ENCODE data around the gene EHD4.

The EHD4 gene

DNA sequence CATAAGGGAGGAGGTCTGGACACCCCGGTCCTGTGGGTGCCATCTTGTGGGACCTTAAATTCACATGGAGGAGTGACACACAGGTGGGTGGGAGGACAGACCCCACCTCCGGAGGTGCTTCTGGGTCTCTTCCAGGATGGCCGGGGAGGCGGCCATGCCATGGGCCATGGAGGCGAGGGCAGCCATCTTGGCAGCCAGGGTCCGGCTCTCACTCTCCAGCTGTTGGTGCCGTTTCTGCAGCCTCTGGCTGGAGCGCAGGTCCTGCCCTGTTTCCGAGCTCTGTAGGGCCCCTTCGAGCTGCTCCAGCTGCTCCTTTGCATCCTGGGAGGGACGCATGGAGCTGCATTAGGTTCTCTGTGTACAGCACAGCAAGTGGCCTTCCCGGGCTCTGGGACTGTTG, 97.6 kb downstream of the EHD4 start:
- no peak for DNase-seq

DNA sequence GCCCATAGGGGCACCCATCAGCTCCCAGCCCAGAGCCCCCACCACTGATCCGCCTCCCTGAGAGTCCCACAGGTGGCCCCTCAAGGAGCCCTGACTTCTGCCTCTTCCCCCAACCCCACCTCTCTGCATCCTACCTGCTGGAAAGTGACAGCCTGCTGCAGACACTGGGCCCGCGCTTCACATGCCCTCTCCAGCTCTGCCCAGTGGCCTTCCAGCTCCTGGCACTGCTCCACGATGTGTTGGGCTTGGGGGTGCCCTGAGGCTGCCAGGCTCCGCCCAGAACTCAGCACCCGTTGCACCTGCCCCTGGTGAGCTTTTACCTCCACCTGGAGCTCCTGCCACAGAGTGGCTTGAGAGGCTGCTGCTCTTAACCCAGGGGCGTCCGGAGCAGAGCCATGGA, 98.6 kb downstream of the EHD4 start:
- DNase-seq = no peak

DNA sequence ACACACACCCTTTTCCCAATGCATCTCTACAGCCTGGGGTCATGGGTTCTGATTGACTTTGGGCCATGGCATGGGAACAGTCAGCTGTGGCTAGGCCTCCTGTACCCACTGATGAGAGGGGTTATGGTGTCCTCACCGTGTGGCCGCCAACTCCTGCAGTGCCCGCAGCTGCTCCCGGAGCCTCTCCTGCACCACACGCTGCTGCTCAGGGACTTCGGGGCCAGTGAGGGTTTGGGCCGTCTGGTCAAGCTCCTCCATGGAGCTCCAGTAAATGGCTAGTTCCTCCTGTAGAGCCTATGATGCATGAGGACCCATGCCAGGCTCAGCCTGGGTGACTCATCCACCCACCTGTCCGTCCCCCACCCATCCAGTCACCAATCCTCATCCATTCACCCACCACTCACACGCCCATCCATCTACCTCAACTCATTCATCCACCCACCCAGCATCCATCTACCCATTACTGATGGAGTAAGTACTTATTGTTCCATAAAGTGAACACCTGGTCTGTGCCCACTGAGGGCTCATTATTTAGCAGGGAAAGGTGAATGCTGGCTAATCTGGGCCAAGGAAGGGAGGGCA, 100.1 kb downstream of the EHD4 start:
- no peak for DNase-seq

DNA sequence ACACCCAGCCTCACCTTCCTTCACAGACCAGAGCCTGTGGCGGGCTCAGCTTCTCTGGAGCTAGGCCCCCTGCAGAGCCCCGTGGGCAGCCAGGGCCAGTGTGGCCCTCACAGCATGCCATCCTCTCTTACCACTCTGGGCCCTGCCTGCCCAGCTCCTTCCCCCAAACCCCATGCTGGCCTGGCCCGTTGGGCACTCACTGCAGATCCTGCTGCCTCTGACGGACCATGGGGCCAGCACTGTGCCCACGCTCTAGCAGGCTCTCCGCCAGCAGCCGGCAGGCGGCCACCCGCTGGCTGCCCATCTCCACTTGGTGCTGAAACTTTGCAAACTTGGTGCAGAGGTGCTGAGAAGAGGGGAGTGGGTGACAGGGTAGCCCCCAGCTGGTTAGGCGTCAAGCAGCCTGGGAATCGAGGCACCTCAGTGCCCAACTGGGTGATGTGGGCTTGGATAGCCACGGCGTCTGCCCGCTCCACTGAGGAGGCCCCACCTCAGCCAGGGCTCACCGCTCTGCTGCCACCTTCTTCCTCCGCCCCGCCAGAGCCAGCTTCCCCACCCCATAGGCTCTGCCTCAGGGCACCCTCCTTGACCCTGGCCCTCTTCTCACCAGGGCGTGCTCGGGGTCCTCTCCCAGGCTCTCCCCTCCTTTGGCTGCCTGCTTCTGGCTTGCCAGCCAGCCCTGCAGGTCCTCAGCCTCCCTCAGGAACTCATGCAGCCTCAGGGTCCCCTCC, 101.0 kb downstream of the EHD4 start:
- no peak for DNase-seq

DNA sequence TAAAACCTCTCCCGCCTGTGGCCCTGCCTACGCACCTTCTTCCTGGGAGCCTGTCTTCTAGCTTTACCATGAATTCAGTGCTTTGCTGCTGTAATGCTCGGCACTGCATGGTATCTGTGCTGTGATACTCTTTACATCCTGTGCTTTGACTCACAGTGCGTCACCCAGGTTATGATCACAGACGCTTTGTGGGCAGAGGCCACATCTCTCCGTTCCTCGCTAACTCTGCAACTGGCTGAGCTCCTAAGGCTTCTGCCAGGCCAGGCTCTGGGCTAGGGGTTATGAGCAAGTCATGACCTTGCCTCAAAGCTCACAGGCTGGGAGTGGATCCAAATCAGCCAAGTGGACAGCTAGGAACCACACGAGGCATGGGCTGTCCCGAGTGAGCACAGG, 101.7 kb downstream of the EHD4 start:
- DNase-seq = peak; percentile 60

DNA sequence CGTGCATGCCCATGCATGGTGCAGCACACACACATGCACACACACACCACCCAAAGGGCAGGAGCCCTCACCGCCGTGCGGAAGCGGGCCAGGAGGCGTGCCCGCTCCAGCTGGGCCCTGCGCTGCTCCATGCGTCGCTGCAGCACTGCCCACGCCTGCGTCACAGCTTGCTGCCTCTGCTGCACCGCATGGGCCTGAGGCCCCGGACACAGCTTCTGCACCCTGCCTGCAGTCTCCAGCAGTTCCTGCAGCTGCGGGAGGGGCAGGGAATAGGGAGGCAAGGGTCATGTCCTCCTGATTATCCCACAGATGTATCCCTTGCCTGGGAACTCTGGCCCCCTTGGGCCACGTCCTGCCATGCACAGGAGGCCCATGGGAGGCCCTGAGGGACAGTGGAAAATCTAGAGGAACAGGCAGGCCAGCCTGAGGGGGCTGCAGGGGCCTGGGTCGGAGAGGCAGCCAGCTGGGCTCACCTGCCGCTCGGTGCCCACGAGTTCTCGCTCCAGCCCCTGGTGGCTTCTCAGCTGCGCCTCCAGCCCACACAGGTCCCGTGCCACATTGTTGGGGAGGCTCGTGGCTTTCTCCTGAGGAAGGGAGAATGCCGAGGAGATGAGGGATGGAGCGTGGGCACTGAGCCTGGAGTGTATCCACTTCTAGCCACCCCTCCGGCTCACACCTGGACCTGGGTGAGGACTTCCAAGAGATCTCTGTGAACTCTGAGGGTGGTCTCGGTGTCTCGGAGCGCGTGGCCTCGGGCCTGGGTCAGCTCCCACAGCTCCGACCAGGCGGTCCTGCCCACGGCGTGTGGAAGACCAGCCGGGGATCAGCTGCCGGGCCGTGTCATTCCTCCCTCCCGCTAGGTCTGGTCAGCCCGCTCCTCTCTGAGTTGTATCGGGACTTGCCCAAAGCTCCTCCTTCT, 102.3 kb downstream of the EHD4 start:
- no peak for DNase-seq

DNA sequence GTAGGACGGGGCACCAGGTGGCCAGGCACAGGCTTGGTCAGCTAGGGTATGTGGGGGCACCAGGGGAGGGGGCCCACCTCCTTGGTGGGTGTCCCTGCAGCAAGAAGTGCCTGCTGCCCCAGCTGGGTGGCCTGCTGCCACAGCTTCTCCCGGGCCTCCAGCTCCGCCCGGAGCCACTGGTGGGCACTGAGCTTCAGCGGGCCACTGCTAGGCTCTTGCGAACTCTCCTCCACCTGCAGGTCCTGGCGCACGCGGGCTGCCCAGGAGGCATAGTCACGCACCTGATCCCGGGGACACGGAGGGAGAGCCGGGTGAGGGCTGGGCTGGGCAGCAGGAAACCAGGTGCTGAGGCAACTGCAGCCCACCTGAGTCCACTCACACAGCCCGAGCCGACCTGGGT, 104.0 kb downstream of the EHD4 start:
- no peak for DNase-seq

DNA sequence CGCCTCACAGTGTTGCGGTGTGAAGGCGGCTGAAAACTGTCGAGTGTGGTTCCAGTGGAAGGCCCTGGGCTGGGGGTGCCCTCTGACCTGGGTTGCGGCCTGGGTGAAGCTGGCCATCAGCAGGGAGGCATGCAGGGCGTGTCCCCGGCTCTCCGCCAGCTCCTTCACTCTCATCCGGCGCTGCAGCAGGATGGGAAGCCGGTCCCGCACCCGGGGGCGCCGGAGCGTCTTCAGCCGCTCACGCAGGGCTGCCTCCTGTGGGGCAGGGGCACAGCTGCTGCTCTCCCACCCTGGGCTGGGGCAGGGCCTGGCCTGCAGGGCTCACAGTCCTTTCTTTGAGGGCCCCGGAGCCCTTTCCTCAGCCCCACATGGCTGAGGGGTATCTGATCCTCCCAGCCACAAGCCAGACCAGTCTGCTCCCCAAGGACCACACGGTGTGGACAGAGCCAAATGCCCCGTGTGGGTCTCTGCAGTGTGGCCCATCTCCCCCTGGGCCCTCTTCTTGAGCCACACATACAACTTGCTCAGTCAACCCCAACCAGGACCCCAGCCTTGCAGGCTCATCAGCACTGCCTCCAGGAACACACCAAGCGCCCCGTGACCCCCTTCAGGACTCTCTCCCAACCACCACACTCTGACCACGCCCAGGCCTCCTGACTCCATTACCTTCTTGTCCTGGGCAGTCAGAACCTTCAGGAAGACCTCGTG, 105.3 kb downstream of the EHD4 start:
- no peak for DNase-seq

DNA sequence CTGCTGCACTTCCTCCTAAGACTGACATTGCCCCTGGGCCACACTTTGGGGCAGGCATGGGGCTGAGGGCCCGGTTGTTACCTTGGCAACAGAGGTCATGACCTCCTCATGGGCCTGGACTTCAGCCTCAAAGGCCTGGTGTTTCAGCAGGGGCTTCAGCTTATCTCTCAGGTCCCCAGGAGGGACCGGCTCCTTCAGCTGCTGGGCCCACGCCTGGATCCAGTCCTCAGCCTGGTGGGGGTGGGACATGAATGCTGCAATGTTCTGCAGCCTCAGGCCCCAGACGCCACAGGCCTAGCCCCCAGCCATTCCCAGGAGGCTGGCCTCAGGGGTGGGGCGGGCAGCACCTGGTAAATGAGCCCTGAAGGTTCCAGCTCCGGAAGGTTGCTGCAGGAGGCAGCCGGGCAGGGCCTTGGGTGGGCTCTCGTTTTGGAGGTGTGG, 106.1 kb downstream of the EHD4 start:
- no peak for DNase-seq

DNA sequence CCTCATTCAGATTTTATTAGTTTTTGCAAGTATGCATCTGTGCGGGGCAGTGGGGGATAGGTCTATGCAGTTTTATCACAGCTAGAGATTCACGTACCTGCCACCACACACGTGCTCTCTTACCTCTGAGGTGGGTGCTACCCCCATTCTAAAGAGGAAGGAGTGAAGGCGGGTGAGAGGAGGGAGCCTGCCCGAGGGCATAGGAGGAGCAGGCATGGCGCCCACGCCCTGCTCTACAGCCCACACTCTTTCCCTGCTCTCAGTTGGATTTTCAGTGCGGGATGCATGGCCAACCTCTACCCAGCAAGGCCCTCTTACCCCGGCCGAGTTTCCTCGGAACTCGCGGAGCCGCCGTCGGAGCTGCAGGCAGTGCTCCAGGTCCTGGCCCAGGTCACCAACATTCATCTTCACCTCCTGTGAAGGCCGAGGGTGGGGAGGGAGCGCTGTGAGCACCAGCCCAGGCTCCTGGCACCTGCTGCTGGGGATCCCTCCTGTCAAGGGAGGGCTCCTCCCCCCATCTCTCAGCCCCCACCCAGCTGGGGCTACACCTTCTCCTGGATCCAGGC, 106.8 kb downstream of the EHD4 start:
- no peak for DNase-seq

DNA sequence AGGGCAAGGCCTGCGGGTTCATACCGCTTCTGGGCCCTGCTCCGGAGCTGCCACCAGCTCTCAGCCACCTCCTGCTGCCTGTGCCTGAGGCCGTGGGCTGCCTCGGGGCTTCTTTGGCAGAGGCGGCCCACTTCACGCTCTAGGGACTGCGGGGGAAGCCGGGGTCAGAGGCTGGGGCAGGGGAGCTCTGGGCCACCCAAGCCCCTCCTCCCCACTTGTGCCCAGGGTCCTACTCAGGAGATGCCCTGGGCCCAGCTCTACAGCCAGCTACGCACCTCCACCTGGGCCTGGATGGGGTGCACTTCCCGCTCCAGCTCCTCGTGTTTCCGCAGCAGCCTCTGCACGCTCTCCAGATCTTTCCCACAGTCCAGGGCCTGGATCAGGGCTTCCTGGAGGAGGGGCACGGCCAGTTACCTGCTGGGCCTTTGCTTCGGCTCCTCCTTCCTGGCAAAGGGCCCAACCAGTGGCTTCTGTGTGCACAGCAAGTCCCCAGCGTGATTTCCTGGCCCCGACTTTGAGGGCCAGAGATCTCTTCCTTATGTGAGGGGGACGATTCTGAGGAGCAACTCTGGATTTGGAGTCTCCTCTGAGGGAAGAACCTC, 109.7 kb downstream of the EHD4 start:
- DNase-seq = no peak

DNA sequence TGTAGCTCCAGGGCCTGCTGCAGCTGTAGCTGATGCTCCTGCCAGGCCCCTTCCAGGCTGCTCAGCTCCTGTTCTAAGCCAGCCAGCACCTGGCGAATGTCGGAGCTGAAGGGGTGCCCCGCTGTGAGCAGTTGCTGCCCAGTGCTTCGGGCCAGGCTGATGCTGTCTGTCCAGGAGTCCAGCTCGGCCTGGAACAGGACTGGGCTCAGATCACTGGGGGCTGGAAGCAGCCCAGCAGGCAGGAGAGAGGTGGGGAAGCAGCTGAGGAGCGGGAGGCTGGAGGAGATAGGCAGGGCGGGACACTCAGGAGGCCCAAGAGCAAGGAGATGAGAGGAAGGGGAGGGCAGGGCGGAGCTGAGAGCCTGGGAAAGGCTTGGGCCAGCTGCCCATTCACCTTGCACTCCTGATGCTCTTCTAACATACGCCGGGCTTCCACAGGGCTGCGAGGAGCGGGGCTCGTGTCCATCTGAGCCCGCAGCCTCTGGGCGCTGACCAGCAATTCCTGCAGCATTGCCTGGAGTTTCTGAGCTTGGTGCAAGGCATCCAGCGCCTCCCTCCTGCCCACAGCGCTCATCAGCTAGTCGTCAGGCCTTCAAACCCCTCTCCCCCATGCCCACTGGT, 110.5 kb downstream of the EHD4 start:
- no peak for DNase-seq

DNA sequence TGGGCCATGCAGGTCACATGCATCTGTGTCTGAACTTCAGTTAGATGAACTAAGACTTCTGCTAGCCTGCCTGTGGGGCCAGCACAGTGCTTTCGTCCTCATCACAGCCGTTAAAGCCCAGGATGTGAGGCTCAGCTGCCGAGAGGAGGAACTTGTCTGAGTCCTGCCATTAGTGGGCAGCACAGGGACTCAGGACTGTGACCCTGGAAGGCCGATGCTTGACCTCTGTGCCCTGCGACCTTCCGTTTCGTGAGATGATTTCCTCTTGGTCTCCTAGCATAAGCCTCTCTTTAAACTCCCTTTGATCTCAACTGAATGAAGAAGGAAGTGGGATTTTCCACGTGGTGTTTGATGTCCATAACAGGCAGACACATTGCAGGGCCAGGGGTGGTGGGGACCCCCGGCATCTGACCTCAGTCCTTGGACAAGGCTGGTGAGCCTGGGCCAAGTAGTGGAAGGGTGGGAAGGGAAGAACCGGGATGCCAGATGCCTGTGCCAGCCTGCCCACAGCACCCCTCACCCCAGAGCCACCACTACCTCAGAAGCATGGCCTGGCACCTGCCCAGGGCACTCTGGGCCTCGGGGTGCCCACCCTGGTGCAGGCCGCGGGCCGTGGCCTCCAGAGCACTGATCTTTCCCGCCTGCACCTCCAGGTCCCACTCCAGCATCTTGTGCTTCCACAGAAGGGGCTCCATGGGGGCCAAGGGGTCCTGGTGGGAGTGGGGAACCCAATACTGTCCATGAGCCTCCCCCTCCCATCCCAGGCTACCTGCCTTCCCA, 112.1 kb downstream of the EHD4 start:
- no peak for DNase-seq

DNA sequence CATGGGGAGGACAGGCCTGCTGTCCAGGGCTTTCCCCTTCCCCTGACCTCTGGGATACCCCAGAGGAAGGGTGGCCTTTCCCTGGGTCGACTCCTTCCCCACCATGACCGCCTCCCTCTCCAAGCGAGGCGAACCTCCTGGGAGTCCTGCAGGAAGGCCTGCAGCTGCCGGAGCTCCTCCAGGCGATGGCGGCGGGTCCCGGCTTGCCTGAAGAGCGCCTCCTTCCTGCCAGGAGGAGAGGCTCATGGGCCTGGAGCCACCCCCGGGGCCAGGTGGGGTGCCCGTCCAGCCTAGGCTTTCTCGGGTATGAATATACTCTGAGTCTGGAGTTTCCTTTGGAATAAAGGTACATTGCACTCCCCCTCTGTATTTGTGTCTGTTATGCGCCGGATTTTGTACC, 113.6 kb downstream of the EHD4 start:
- DNase-seq = no peak

DNA sequence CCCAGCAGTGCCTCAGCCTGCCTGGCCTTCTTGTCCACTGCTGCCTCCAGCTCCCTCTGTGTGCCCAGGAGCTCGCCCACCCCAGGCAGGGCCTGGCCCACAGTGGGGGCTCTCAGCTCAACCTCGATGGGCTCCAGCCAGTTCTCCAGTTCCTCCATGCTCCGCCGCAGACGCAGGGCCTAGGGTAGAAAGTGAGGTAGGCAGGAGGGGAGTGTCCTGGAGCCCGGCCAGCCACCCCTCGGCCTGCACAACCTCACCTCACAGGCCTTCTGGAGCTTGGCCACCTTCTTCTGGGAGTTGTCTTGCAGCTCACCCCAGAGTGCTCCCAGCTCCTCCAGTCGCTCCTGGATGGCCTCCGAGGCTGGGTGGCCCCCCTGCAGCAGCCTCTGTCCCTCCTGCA, 115.0 kb downstream of the EHD4 start:
- no peak for DNase-seq

DNA sequence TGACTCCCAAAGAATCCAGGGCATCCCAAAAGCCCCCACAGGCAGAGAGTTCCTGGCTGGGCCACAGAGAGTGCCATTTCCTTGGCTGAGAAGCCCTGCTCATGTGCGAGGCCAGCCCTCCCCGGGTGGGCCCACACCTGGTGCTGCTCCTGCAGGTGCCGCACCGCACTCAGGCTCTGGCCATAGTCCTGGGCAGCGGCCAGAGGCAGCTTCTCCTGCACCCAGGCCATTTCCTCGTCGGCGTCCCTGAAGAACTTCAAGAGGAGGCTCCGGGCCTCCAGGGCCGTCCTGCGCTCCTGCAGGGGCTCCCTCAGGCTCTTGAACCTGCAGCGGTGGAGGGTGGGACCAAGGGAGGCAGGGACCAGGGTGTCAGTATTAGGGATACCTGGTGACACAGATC, 115.6 kb downstream of the EHD4 start:
- no peak for DNase-seq

DNA sequence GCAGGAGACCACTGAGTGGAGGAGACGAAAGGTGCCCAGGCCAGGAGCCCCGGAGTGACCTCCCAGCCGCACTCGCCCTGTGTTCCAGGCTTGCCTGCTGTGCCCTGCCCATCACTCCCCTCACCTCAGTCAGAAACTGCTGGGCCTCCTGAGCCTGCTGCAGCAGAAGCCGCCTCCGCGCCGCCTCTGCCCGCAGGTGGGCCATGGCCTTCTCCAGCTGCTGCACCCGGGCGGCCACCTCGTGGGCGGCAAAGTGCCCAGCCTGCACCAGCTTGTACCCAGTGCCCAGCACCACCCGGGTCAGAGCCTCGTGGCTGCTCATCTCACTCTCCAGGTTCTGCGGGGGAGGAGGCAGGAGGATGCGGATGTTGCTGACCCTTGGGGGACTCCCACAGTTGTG, 116.1 kb downstream of the EHD4 start:
- DNase-seq = no peak

DNA sequence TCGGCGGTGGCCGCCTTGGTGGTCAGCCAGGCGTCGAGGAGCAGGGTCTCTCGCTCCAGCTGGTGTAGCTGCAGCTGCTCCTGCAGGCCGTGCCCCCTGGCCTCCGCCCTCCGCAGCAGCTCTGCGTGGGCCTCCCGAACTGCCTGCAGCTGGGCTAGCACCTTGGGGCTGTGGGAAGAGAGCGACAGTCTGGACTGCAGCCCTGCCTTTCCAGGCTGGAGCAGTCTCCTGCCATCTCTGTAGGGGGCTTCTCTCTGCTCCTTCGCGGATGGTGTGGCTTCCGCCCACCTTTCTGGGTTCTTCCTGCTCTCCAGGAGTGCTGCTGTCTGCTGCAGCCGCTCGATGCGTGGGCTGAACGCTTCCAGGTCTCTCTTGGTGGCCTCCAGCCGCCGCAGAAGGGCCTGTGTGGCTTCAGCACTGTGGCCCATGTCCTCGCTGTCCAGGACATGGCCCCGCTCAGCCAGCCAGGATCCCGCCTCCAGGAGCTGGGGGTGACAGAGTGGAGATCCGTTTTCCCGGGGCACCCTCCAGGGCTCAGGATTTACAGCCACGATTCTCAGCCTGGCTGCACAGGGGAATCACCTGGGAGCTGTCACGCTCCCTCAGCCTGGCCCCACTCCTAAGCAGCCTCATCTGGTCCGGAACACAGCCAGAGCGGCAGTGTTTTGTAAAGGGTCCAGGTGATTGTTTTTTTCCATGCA, 116.9 kb downstream of the EHD4 start:
- DNase-seq = no peak

DNA sequence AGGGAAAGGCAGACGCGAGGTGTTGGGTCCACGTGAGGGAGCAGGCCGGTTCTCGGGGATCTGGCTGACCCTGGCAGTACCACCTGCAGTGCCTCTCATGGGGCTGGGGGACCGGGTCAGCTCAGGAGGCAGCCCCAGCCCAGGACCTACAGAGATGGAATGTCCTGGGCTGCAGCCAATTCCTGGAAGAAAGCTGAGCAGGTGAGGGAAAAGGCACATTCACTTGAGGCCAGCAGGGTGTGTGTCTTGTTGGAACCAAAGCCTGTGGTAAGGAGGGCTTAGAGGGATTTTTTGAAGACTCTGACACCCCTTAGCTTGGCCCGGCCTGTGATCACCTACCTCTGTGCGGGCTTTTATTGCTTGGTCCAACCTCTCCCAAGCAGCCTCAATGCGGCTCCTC, 117.9 kb downstream of the EHD4 start:
- DNase-seq = no peak

DNA sequence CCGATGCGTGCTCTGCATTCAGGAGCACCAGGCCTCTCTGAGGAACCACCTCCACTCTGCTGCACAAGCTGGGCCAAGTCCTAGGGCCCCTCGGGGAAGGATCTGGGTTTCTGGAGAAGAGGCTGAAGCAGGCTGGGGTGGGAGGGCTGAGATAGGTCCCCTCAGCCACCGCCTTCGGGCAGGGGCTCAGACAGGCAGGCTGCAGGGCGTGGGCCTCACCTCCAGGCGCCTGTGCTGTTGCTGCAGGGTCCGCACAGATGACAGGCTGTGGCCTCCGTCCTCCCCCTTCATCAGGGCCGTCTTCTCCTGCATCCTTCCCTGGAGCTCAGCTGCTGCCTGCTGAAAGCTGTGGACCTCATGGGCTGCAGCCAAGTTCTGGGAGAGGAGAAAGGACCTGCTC, 118.5 kb downstream of the EHD4 start:
- no peak for DNase-seq
